GM21390 (cell line): Measurements from ENCODE around the gene C16orf74.
A peak's percentile ranks its signal among the peaks of the same experiment; 100 is the strongest.

ENCODE experiments used
- ATAC-seq: cut with Tn5 transposase; IDR thresholded peaks from one replicate; pipeline ENCODE4 v1.9.1; 2021; ENCODE audit not compliant: unreplicated experiment

The C16orf74 gene

GRCh38 chr16:85777583-85778310, 26.9 kb upstream of the C16orf74 start:
- ATAC-seq = no peak

GRCh38 chr16:85774811-85775210, 23.9 kb upstream of the C16orf74 start:
- ATAC-seq = no peak

GRCh38 chr16:85774136-85774535, 23.2 kb upstream of the C16orf74 start:
- ATAC-seq = no peak

GRCh38 chr16:85773044-85773443, 22.1 kb upstream of the C16orf74 start:
- ATAC-seq = no peak

GRCh38 chr16:85770741-85771140, 19.8 kb upstream of the C16orf74 start:
- no peak for ATAC-seq

GRCh38 chr16:85768199-85768598, 17.3 kb upstream of the C16orf74 start:
- no peak for ATAC-seq

- no peak for ATAC-seq
Measured at GRCh38 chr16:85767531-85767930, 16.6 kb upstream of the C16orf74 start.

GRCh38 chr16:85765767-85766166, 14.9 kb upstream of the C16orf74 start:
- no peak for ATAC-seq

GRCh38 chr16:85765211-85765610, 14.3 kb upstream of the C16orf74 start:
- no peak for ATAC-seq

GRCh38 chr16:85763616-85764015, 12.7 kb upstream of the C16orf74 start:
- no peak for ATAC-seq

- no peak for ATAC-seq
Measured at GRCh38 chr16:85762970-85763369, 12.1 kb upstream of the C16orf74 start.

- no peak for ATAC-seq
Measured at GRCh38 chr16:85761861-85762260, 11.0 kb upstream of the C16orf74 start.

GRCh38 chr16:85759631-85760419, 8.9 kb upstream of the C16orf74 start:
- ATAC-seq = no peak

- ATAC-seq = no peak
Measured at GRCh38 chr16:85759136-85759535, 8.2 kb upstream of the C16orf74 start.

GRCh38 chr16:85757341-85757822, 6.5 kb upstream of the C16orf74 start:
- peak; percentile 24 for ATAC-seq

- peak; percentile 48 for ATAC-seq
Measured at GRCh38 chr16:85755929-85756768, 5.3 kb upstream of the C16orf74 start.

- ATAC-seq = no peak
Measured at GRCh38 chr16:85754413-85754812, 3.5 kb upstream of the C16orf74 start.

- no peak for ATAC-seq
Measured at GRCh38 chr16:85753976-85754375, 3.1 kb upstream of the C16orf74 start.

GRCh38 chr16:85753559-85753958, 2.7 kb upstream of the C16orf74 start:
- ATAC-seq = no peak

- no peak for ATAC-seq
Measured at GRCh38 chr16:85752511-85753420, 1.9 kb upstream of the C16orf74 start.
